Measurements from ENCODE around the gene HLCS.

GRCh38 chr21:36913247-36914169, 53.0 kb downstream of the HLCS start:
- TF ChIP-seq CTCF (IDR thresholded peaks at IDR 0.05; ENCODE audit: extremely low read depth in 1 of 2, insufficient read depth in 1 of 2, low read depth in 1 of 2, low read length in 2 of 2) (no peak), GATA2 (IDR thresholded peaks at IDR 0.05; ENCODE audit: insufficient read depth, insufficient read length, low read depth, low read length) (no peak), EZH2 (IDR thresholded peaks at IDR 0.05; ENCODE audit: borderline replicate concordance, low read depth, low read length, severe bottlenecking) (no peak), POLR2A (IDR thresholded peaks at IDR 0.05; ENCODE audit: low read depth, low read length) (no peak)

Data from endothelial cell of umbilical vein (primary cell).